ENCODE data around the gene MAEA.

Gene MAEA

GRCh38 chr4:1249731-1250526 is 39.8 kb upstream of the MAEA start:
- Histone ChIP-seq H3K4me2 (ENCODE audit: low read length) (peak overlapping the region; percentile 76), H3K4me3 (ENCODE audit: low read depth, low read length, poor library complexity, severe bottlenecking) (peak overlapping the region; percentile 67), H3K9me3 (ENCODE audit: low read length) (no peaks in the 10 kb centered on the region), H3K9me2 (ENCODE audit: low read depth, low read length) (no peaks in the 10 kb centered on the region), H3K79me2 (ENCODE audit: insufficient read depth, low read length) (peaks cover 20% of the 10 kb centered on the region; the same call in 1 of the 2 replicates), H2AFZ (ENCODE audit: low read length) (no peak overlapping the region), H3K27ac (ENCODE audit: low read depth, low read length, poor library complexity, severe bottlenecking) (peak overlapping the region; percentile 47), H3K4me1 (ENCODE audit: insufficient read depth, low read length, severe bottlenecking) (peaks cover 26% of the 10 kb centered on the region), H3K9ac (ENCODE audit: low read length) (peak overlapping the region; percentile 93), H3F3A (ENCODE audit: insufficient read depth, low read length) (no peaks in the 10 kb centered on the region), H3K36me3 (ENCODE audit: insufficient read depth, low read length) (peaks cover 16% of the 10 kb centered on the region), H4K20me1 (ENCODE audit: insufficient read depth, low read length) (no peaks in the 10 kb centered on the region), H3K27me3 (ENCODE audit: insufficient read depth, low read length) (no peaks in the 10 kb centered on the region)
- no peak for TF ChIP-seq CTCF (IDR thresholded peaks at IDR 0.05; ENCODE audit: low read length)
- no peak for TF ChIP-seq EZH2 (IDR thresholded peaks at IDR 0.05; ENCODE audit: borderline replicate concordance, low read length)

GRCh38 chr4:1250527-1250812 is 39.2 kb upstream of the MAEA start:
- Histone ChIP-seq H3K9me3 (ENCODE audit: low read length) (no peaks in the 10 kb centered on the region), H4K20me1 (ENCODE audit: insufficient read depth, low read length) (no peaks in the 10 kb centered on the region), H3K4me3 (ENCODE audit: low read depth, low read length, poor library complexity, severe bottlenecking) (no peak overlapping the region), H3K9ac (ENCODE audit: low read length) (no peak overlapping the region), H3K4me1 (ENCODE audit: insufficient read depth, low read length, severe bottlenecking) (peaks cover 26% of the 10 kb centered on the region), H2AFZ (ENCODE audit: low read length) (no peak overlapping the region), H3K9me2 (ENCODE audit: low read depth, low read length) (no peaks in the 10 kb centered on the region), H3K27ac (ENCODE audit: low read depth, low read length, poor library complexity, severe bottlenecking) (no peak overlapping the region), H3K36me3 (ENCODE audit: insufficient read depth, low read length) (peaks cover 16% of the 10 kb centered on the region), H3K4me2 (ENCODE audit: low read length) (no peak overlapping the region), H3K27me3 (ENCODE audit: insufficient read depth, low read length) (no peaks in the 10 kb centered on the region), H3F3A (ENCODE audit: insufficient read depth, low read length) (no peaks in the 10 kb centered on the region), H3K79me2 (ENCODE audit: insufficient read depth, low read length) (peaks cover 20% of the 10 kb centered on the region; the same call in 1 of the 2 replicates)
- TF ChIP-seq EZH2 (IDR thresholded peaks at IDR 0.05; ENCODE audit: borderline replicate concordance, low read length) (no peak), CTCF (IDR thresholded peaks at IDR 0.05; ENCODE audit: low read length) (no peak)

GRCh38 chr4:1250921-1251772 is 38.5 kb upstream of the MAEA start:
- no peaks in the 10 kb centered on the region for H4K20me1 ChIP-seq (ENCODE audit: insufficient read depth, low read length)
- H3F3A ChIP-seq (ENCODE audit: insufficient read depth, low read length): no peaks in the 10 kb centered on the region
- H3K4me3 ChIP-seq (ENCODE audit: low read depth, low read length, poor library complexity, severe bottlenecking): no peak overlapping the region
- no peaks in the 10 kb centered on the region for H3K9me2 ChIP-seq (ENCODE audit: low read depth, low read length)
- no peak overlapping the region for H2AFZ ChIP-seq (ENCODE audit: low read length)
- no peak overlapping the region for H3K27ac ChIP-seq (ENCODE audit: low read depth, low read length, poor library complexity, severe bottlenecking)
- no peak overlapping the region for H3K9ac ChIP-seq (ENCODE audit: low read length)
- no peaks in the 10 kb centered on the region for H3K9me3 ChIP-seq (ENCODE audit: low read length)
- no peak overlapping the region for H3K4me2 ChIP-seq (ENCODE audit: low read length)
- H3K27me3 ChIP-seq (ENCODE audit: insufficient read depth, low read length): no peaks in the 10 kb centered on the region
- peaks cover 16% of the 10 kb centered on the region for H3K36me3 ChIP-seq (ENCODE audit: insufficient read depth, low read length)
- TF ChIP-seq CTCF (IDR thresholded peaks at IDR 0.05; ENCODE audit: low read length) (no peak), EZH2 (IDR thresholded peaks at IDR 0.05; ENCODE audit: borderline replicate concordance, low read length) (no peak)
- H3K4me1 ChIP-seq (ENCODE audit: insufficient read depth, low read length, severe bottlenecking): peaks cover 24% of the 10 kb centered on the region
- peaks cover 15% of the 10 kb centered on the region; the same call in 1 of the 2 replicates for H3K79me2 ChIP-seq (ENCODE audit: insufficient read depth, low read length)

All from OCI-LY1 (cell line).